ENCODE results near the gene CPB2. TPM values are rescaled to one million over a fixed set of nuclear protein-coding genes. Genes with fewer than 3 reads are reported as not detected.

CPB2 gene
- total and polyA plus RNA-seq, 9 of the 15 experiments (the other 6 are each of a cell fraction or from before 2014, with no cell fraction given) = 0.03 to 0.16 (median 0.07) TPM; not detected in 6

GRCh38 chr13:46129124-46129523, 24.3 kb upstream of the CPB2 start:
- no peak for FAIRE-seq
- Histone ChIP-seq H3K27me3 (ENCODE audit: control insufficient read depth in 2 of 2, insufficient read depth in 2 of 2, low read length in 2 of 2) (no peaks in the 10 kb centered on the region), H3K9me3 (replicated peaks; ENCODE audit: control insufficient read depth, insufficient read depth, low read depth, low read length) (no peaks in the 10 kb centered on the region), H4K20me1 (replicated peaks; ENCODE audit: control insufficient read depth, insufficient read depth, low read length) (no peaks in the 10 kb centered on the region), H3K36me3 (ENCODE audit: control insufficient read depth, insufficient read depth, low read length) (peaks cover 75% of the 10 kb centered on the region; the same call in 2 of the 3 replicates), H3K9me1 (ENCODE audit: control insufficient read depth, insufficient read depth, low read length) (no peaks in the 10 kb centered on the region), H3K27ac (ENCODE audit: extremely low read depth, low read depth, low read length) (no peak overlapping the region), H3K4me3 (no peak overlapping the region), H2AFZ (ENCODE audit: low read depth, low read length) (no peak overlapping the region), H3K4me1 (replicated peaks in 1 of 2; ENCODE audit: control insufficient read depth in 2 of 2, insufficient read depth in 2 of 2, low read length in 2 of 2) (peaks cover 0 to 20% of the 10 kb centered on the region in 2 experiments; a peak in 3 of 5 replicates), H3K79me2 (ENCODE audit: control insufficient read depth, insufficient read depth, low read length) (no peaks in the 10 kb centered on the region), H3K4me2 (ENCODE audit: insufficient read depth, low read length) (no peak overlapping the region), H3K9ac (ENCODE audit: insufficient read depth in 1 of 2, low read depth in 2 of 2, low read length in 2 of 2) (no peak overlapping the region)
- no peak for ATAC-seq
- in situ Hi-C loops (cut with MboI) (no loop called here), intact Hi-C loops (cut with micrococcal nuclease) (loop anchor here (5.0 kb wide), 1 partner anchor 77 kb away; the partner anchor contains the start of gene ZC3H13)
- no peak for TF ChIP-seq KLF1 (tag; IDR thresholded peaks at IDR 0.05)
- no peak for TF ChIP-seq DNMT1 (IDR thresholded peaks at IDR 0.05)
- no peak for TF ChIP-seq ZZZ3 (IDR thresholded peaks at IDR 0.05)
- TF ChIP-seq ZNF75A (CRISPR knock-in tag; IDR thresholded peaks at IDR 0.05) = no peak
- no peak for TF ChIP-seq PATZ1 (CRISPR knock-in tag; IDR thresholded peaks at IDR 0.05; ENCODE audit: borderline replicate concordance)
- no peak for TF ChIP-seq ID3 (CRISPR knock-in tag; IDR thresholded peaks at IDR 0.05)
- TF ChIP-seq ID3 (tag; IDR thresholded peaks at IDR 0.05) = no peak
- TF ChIP-seq ETV5 (CRISPR knock-in tag; IDR thresholded peaks at IDR 0.05; ENCODE audit: low read depth) = no peak
- no peak for TF ChIP-seq ARID2 (IDR thresholded peaks at IDR 0.05)
- TF ChIP-seq E2F6 (IDR thresholded peaks at IDR 0.05; ENCODE audit: borderline replicate concordance in 1 of 2, extremely low read depth in 1 of 2, insufficient read depth in 1 of 2, insufficient read length in 1 of 2, low read depth in 1 of 2, low read length in 1 of 2, poor library complexity in 1 of 2, severe bottlenecking in 1 of 2) = no peak
- no peak for TF ChIP-seq HDAC1 (IDR thresholded peaks at IDR 0.05)
- no peak for TF ChIP-seq ZNF41 (CRISPR knock-in tag; conservative IDR thresholded peaks at IDR 0.05)
- TF ChIP-seq RBM39 (optimal IDR thresholded peaks at IDR 0.05; ENCODE audit: low read depth, low read length) = no peak
- no peak for TF ChIP-seq KDM5B (IDR thresholded peaks at IDR 0.05; ENCODE audit: insufficient replicate concordance, low read depth, low read length)
- TF ChIP-seq KHSRP (IDR thresholded peaks at IDR 0.05) = no peak
- TF ChIP-seq ASH1L (IDR thresholded peaks at IDR 0.05; ENCODE audit: borderline replicate concordance, low read depth, partially characterized antibody) = no peak
- no peak for TF ChIP-seq ZNF77 (CRISPR knock-in tag; IDR thresholded peaks at IDR 0.05)
- TF ChIP-seq MYC (IDR thresholded peaks at IDR 0.05; ENCODE audit: low read depth, low read length) = no peak
- no peak for TF ChIP-seq MYC (CRISPR knock-in tag; IDR thresholded peaks at IDR 0.05; ENCODE audit: borderline replicate concordance, low read depth)
- TF ChIP-seq NR2C2 (CRISPR knock-in tag; IDR thresholded peaks at IDR 0.05) = no peak
- no peak for TF ChIP-seq NR2C2 (tag; IDR thresholded peaks at IDR 0.05)
- no peak for TF ChIP-seq XRCC4 (IDR thresholded peaks at IDR 0.05; ENCODE audit: extremely low read depth, insufficient read depth, insufficient read length)
- DNase-seq (ENCODE audit: extremely low read depth in 1 of 4, low spot score in 3 of 4) = no peak
- 79% methylated on average over 2 of the region's 2 CpGs for WGBS (ENCODE audit: insufficient coverage, low coverage, missing lambda C conversion rate)
- CTCF ChIA-PET (ENCODE audit: low intra/inter-chr PET ratio) = no interaction called here
- POLR2A ChIA-PET = no interaction called here
- no TSS peak for BruUV-seq (replicated peaks)
